Spleen (tissue), 7 donors: ENCODE results near the gene CCL11.
A peak's percentile ranks its signal among the peaks of the same experiment; 100 is the strongest.

ENCODE experiments used
- CTCF ChIP-seq, 11 experiments: fragments of 200-600 bp in 7 of 11; fragments of 450-650 bp in 4 of 11; sonication (generic) in 4 of 11; IDR thresholded peaks in 8 of 11; conservative IDR thresholded peaks in 3 of 11; 1 replicate in 7 of 11; 2 replicates in 4 of 11; pipeline versions ENCODE4 v1.4.0 to v1.8.0; 2016 to 2021; ENCODE audit warnings: antibody characterized with exemption in 11 of 11, inconsistent platforms in 4 of 11, mild to moderate bottlenecking in 1 of 11
- POLR2A ChIP-seq, 3 donors: fragments of 450-650 bp; IDR thresholded peaks; one replicate each; pipeline ENCODE4 v1.5.1; 2017; ENCODE audit warnings: antibody characterized with exemption in 3 of 3, mild to moderate bottlenecking in 1 of 3
- POLR2AphosphoS5 ChIP-seq, 3 donors: sonication (generic); formaldehyde crosslinking; IDR thresholded peaks; one replicate each; pipeline ENCODE4 v1.5.1; 2017; ENCODE audit warnings: antibody characterized with exemption in 3 of 3
- donor health status: DM: no; HTN: no; CAD: no; lungs with moderate emphysema.
- donor health status: DM: no; HTN: no; CAD: no.
- donor health status: DM: no; HTN: no; CAD: no.

GRCh38 chr17:34252444-34253138 is 33.0 kb upstream of the CCL11 start:
- peak in 2 of 3 donors; percentile 72 to 75 for TF ChIP-seq POLR2AphosphoS5 (IDR thresholded peaks at IDR 0.05)
- no peak for TF ChIP-seq POLR2A (IDR thresholded peaks at IDR 0.05)
- TF ChIP-seq CTCF (IDR thresholded peaks at IDR 0.05 in 8 of 11, conservative IDR thresholded peaks at IDR 0.05 in 3 of 11): no peak
